Measurements from ENCODE around the gene YPEL2. TPM values are rescaled to one million over a fixed set of nuclear protein-coding genes. Genes with fewer than 3 reads are reported as not detected.

Gene YPEL2
- total RNA-seq, 1 experiment from 2014 or later, result 1.1 TPM

DNA sequence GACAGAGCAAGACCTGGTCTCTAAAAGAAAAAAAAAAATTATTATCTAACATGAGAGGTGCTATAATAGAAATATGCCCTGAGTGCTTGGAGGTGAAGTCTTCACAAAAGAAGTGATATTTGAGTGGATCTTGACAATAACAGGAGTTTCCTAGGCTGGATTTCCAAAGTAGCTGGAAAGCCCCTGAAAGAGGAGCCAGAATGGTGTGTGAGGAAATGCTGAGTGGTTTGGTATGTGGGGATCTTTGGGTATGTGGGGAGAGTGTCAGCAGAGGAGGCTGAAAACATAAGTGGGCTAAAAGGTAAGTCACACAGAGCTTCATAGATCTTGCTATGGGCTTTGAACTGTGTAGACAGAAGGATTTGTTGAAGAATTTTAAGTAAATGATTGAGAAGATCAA is 100.1 kb downstream of the YPEL2 start:
- TF ChIP-seq TCF7L2 (IDR thresholded peaks at IDR 0.05; ENCODE audit: low read depth, low read length) (no peak), POLR2AphosphoS5 (IDR thresholded peaks at IDR 0.05; ENCODE audit: low read depth, low read length) (no peak), SIN3A (IDR thresholded peaks at IDR 0.05; ENCODE audit: borderline replicate concordance, insufficient read depth, low read depth, low read length) (no peak)
- TF ChIP-seq, protein P1, sequence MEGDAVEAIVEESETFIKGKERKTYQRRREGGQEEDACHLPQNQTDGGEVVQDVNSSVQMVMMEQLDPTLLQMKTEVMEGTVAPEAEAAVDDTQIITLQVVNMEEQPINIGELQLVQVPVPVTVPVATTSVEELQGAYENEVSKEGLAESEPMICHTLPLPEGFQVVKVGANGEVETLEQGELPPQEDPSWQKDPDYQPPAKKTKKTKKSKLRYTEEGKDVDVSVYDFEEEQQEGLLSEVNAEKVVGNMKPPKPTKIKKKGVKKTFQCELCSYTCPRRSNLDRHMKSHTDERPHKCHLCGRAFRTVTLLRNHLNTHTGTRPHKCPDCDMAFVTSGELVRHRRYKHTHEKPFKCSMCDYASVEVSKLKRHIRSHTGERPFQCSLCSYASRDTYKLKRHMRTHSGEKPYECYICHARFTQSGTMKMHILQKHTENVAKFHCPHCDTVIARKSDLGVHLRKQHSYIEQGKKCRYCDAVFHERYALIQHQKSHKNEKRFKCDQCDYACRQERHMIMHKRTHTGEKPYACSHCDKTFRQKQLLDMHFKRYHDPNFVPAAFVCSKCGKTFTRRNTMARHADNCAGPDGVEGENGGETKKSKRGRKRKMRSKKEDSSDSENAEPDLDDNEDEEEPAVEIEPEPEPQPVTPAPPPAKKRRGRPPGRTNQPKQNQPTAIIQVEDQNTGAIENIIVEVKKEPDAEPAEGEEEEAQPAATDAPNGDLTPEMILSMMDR (IDR thresholded peaks at IDR 0.05), result no peak
- TF ChIP-seq, protein P2, sequence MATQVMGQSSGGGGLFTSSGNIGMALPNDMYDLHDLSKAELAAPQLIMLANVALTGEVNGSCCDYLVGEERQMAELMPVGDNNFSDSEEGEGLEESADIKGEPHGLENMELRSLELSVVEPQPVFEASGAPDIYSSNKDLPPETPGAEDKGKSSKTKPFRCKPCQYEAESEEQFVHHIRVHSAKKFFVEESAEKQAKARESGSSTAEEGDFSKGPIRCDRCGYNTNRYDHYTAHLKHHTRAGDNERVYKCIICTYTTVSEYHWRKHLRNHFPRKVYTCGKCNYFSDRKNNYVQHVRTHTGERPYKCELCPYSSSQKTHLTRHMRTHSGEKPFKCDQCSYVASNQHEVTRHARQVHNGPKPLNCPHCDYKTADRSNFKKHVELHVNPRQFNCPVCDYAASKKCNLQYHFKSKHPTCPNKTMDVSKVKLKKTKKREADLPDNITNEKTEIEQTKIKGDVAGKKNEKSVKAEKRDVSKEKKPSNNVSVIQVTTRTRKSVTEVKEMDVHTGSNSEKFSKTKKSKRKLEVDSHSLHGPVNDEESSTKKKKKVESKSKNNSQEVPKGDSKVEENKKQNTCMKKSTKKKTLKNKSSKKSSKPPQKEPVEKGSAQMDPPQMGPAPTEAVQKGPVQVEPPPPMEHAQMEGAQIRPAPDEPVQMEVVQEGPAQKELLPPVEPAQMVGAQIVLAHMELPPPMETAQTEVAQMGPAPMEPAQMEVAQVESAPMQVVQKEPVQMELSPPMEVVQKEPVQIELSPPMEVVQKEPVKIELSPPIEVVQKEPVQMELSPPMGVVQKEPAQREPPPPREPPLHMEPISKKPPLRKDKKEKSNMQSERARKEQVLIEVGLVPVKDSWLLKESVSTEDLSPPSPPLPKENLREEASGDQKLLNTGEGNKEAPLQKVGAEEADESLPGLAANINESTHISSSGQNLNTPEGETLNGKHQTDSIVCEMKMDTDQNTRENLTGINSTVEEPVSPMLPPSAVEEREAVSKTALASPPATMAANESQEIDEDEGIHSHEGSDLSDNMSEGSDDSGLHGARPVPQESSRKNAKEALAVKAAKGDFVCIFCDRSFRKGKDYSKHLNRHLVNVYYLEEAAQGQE (IDR thresholded peaks at IDR 0.05; ENCODE audit: insufficient read depth in 1 of 2, low read depth in 2 of 2, low read length in 1 of 2), result no peak
- intact Hi-C loops (cut with micrococcal nuclease; ENCODE audit: unreplicated experiment) (no loop called here), in situ Hi-C loops (cut with HindIII; ENCODE audit: low pct_unique_long_range_greater_than_20kb, low sequenced_read_pairs) (loop anchor here (25.0 kb wide), 1 partner anchor 194 kb away; no protein-coding TSS in a partner anchor)
- no peak overlapping the region for H3K4me3 ChIP-seq (ENCODE audit: low read depth in 2 of 2, low read length in 2 of 2)
- no TSS peak for BruUV-seq (replicated peaks)
- ATAC-seq, result no peak
- H3K4me1 ChIP-seq (ENCODE audit: control insufficient read depth, insufficient read depth, low read length), result no peaks in the 10 kb centered on the region
- DNase-seq (ENCODE audit: low read depth, low spot score), result no peak
- H3K27me3 ChIP-seq (ENCODE audit: control insufficient read depth, insufficient read depth, low read length), result no peaks in the 10 kb centered on the region; the same call in 1 of the 2 replicates
- H3K27ac ChIP-seq (ENCODE audit: low read length), result no peak overlapping the region
- ChIA-PET POLR2A (no interaction called here), CTCF (no interaction called here)
- no peaks in the 10 kb centered on the region for H3K9me3 ChIP-seq (ENCODE audit: control insufficient read depth, insufficient read depth, low read depth, low read length)
- H3K36me3 ChIP-seq (ENCODE audit: control insufficient read depth, insufficient read depth, low read length), result no peaks in the 10 kb centered on the region

DNA sequence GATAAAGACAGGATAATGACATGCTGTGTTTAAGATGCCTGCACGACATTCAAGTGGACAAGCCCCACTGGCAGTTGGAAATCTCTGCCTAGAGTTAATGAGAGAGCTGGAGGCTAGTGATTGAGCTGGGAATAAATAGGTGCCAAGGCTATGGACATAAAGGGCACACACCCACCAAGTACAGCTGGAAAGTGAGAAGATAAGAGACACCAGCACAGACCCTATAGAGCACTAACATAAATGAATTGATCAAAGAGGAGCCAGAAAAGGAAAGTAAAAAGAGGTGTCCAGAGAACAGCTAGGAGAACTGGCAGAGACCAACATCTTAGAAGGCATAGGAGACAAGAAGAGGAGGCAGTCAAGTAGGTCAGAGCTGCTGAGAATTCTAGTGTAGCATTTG is 101.2 kb downstream of the YPEL2 start:
- Histone ChIP-seq H3K27me3 (ENCODE audit: control insufficient read depth, insufficient read depth, low read length) (no peaks in the 10 kb centered on the region; the same call in 1 of the 2 replicates), H3K4me1 (ENCODE audit: control insufficient read depth, insufficient read depth, low read length) (no peaks in the 10 kb centered on the region), H3K27ac (ENCODE audit: low read length) (no peak overlapping the region), H3K9me3 (ENCODE audit: control insufficient read depth, insufficient read depth, low read depth, low read length) (no peaks in the 10 kb centered on the region), H3K36me3 (ENCODE audit: control insufficient read depth, insufficient read depth, low read length) (no peaks in the 10 kb centered on the region), H3K4me3 (ENCODE audit: low read depth in 2 of 2, low read length in 2 of 2) (no peak overlapping the region)
- no TSS peak for BruUV-seq (replicated peaks)
- CTCF ChIA-PET, result no interaction called here
- intact Hi-C loops (cut with micrococcal nuclease; ENCODE audit: unreplicated experiment) (no loop called here), in situ Hi-C loops (cut with HindIII; ENCODE audit: low pct_unique_long_range_greater_than_20kb, low sequenced_read_pairs) (loop anchor here (25.0 kb wide), 1 partner anchor 195 kb away; no protein-coding TSS in a partner anchor)
- no peak for ATAC-seq
- POLR2A ChIA-PET, result interaction anchor here (0.7 kb wide), 1 partner anchor 940 kb away, joined by 13 read pairs; no protein-coding TSS in a partner anchor
- no peak for DNase-seq (ENCODE audit: low read depth, low spot score)
- TF ChIP-seq SIN3A (IDR thresholded peaks at IDR 0.05; ENCODE audit: borderline replicate concordance, insufficient read depth, low read depth, low read length), result no peak
- TF ChIP-seq TCF7L2 (IDR thresholded peaks at IDR 0.05; ENCODE audit: low read depth, low read length), result no peak
- TF ChIP-seq POLR2AphosphoS5 (IDR thresholded peaks at IDR 0.05; ENCODE audit: low read depth, low read length), result no peak
- TF ChIP-seq, protein P1 (IDR thresholded peaks at IDR 0.05), result no peak
- TF ChIP-seq, protein P2 (IDR thresholded peaks at IDR 0.05; ENCODE audit: insufficient read depth in 1 of 2, low read depth in 2 of 2, low read length in 1 of 2), result no peak

All from Panc1 (cell line).